RWPE2 (cell line): ENCODE results near the gene RNF212B.

Experiments used
- ATAC-seq: fragments of 200-7000 bp; cut with Tn5 transposase; 3 replicates; pipeline ENCODE4 v1.9.1; 2021; ENCODE audit warnings: low read depth
- DNase-seq: peaks from one replicate; pipeline ENCODE4 v3.0.0-alpha.2; 2020; ENCODE audit warnings: low spot score
- H3K27ac ChIP-seq: fragments of 450-650 bp; 2 replicates; pipeline ENCODE4 v1.5.1; 2017; ENCODE audit warnings: mild to moderate bottlenecking; ENCODE audit not compliant: poor library complexity, severe bottlenecking
- H3K27me3 ChIP-seq: fragments of 250-450 bp; sonication (Bioruptor Pico); 2 replicates; pipeline ENCODE4 v1.5.1; 2021; ENCODE audit warnings: mild to moderate bottlenecking, moderate library complexity; ENCODE audit not compliant: insufficient read depth, poor library complexity, severe bottlenecking
- H3K36me3 ChIP-seq: fragments of 250-450 bp; sonication (Bioruptor Pico); 2 replicates; pipeline ENCODE4 v1.5.1; 2020; ENCODE audit warnings: low read depth, mild to moderate bottlenecking, moderate library complexity
- H3K4me1 ChIP-seq: fragments of 250-450 bp; sonication (Bioruptor Pico); 2 replicates; pipeline ENCODE4 v1.5.1; 2021; ENCODE audit warnings: mild to moderate bottlenecking, moderate library complexity; ENCODE audit not compliant: insufficient read depth, poor library complexity, severe bottlenecking
- H3K4me3 ChIP-seq: fragments of 250-450 bp; sonication (Bioruptor Pico); 2 replicates; pipeline ENCODE4 v1.5.1; 2021; ENCODE audit warnings: mild to moderate bottlenecking, moderate library complexity; ENCODE audit not compliant: severe bottlenecking
- H3K9me3 ChIP-seq: fragments of 250-450 bp; sonication (Bioruptor Pico); 2 replicates; pipeline ENCODE4 v1.5.1; 2021; ENCODE audit warnings: mild to moderate bottlenecking, moderate library complexity; ENCODE audit not compliant: severe bottlenecking
- TF ChIP-seq, protein P1 (sequence below): fragments of 450-650 bp; IDR thresholded peaks from one replicate; pipeline ENCODE4 v1.5.1; 2017; ENCODE audit warnings: mild to moderate bottlenecking, moderate library complexity; ENCODE audit not compliant: poor library complexity, severe bottlenecking

The RNF212B gene

DNA sequence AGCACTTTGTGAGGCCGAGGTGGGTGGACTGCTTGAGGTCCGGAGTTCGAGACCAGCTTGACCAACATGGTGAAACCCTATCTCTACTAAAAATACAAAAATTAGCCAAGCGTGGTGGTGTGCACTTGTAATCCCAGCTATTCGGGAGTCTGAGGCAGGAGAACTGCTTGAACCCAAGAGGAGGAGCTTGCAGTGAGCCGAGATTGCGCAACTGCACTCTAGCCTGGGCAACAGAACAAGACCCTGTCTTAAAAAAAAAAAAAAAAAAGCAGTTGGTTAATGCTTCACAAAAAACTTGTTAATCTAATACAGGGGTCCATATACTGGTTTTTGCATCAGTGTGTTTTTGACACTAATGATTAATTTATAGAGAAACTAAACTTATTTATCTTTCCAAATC is 35.7 kb upstream of the RNF212B start:
- no peaks in the 10 kb centered on the region for H3K27me3 ChIP-seq
- H3K4me1 ChIP-seq: peaks cover 13% of the 10 kb centered on the region
- H3K9me3 ChIP-seq: no peaks in the 10 kb centered on the region
- H3K27ac ChIP-seq: no peak overlapping the region
- ATAC-seq (no peak), DNase-seq (no peak)
- no peak overlapping the region for H3K4me3 ChIP-seq
- no peaks in the 10 kb centered on the region for H3K36me3 ChIP-seq
- TF ChIP-seq, protein P1, sequence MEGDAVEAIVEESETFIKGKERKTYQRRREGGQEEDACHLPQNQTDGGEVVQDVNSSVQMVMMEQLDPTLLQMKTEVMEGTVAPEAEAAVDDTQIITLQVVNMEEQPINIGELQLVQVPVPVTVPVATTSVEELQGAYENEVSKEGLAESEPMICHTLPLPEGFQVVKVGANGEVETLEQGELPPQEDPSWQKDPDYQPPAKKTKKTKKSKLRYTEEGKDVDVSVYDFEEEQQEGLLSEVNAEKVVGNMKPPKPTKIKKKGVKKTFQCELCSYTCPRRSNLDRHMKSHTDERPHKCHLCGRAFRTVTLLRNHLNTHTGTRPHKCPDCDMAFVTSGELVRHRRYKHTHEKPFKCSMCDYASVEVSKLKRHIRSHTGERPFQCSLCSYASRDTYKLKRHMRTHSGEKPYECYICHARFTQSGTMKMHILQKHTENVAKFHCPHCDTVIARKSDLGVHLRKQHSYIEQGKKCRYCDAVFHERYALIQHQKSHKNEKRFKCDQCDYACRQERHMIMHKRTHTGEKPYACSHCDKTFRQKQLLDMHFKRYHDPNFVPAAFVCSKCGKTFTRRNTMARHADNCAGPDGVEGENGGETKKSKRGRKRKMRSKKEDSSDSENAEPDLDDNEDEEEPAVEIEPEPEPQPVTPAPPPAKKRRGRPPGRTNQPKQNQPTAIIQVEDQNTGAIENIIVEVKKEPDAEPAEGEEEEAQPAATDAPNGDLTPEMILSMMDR: no peak

DNA sequence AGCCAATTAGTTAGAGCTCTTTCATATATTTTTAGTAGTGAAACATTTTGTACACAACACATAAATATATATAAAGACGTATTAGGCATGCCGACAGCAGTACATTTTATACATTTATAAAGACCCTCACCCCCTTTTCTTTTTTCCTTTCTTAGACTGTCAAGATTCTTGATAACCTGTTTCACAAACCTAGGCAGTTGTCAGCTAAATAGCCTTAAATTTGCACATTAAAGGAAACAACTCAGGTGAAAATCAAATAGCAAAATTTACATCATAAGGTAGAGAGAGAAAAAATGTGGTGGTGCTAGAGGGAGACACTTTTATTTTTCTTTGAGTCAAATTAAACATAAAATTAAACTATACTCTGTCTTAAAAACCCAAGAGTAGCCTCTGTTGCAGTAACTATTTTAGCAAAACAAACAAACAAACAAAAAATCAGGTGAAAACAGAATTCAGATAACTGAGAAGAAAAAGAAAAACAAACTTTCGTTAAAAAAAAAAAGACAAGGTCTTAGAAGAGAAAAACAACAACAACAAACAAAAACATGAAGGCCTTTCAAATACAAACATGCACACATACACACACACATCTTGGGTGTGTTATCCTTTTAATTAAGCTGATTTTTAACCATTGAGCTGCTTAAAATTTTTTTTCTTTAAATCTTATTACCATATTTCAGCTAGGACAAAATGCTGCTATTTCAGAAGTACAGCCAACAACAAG is 31.2 kb upstream of the RNF212B start:
- peaks cover 6% of the 10 kb centered on the region for H3K4me1 ChIP-seq

DNA sequence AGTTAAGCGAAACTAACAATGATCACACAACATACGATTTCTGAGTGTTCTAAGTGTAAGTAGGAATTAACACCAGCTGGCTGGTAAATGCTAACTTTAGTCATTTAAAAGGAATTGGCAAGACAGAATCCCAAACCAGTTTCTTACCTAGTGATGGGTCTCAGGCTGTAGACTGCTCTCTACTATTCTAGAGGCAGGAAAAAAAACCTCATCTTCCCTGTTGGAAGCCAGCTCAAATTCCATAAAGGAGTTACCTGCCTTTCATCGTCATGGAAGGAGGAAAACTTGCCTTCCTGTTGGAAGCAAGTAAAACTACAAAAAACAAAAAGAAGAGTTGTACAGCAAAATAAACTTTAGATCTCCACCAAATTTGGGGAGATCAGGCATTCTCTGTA is 30.6 kb upstream of the RNF212B start:
- Histone ChIP-seq H3K36me3 (no peaks in the 10 kb centered on the region), H3K4me1 (peaks cover 6% of the 10 kb centered on the region), H3K27me3 (no peaks in the 10 kb centered on the region), H3K4me3 (no peak overlapping the region), H3K27ac (no peak overlapping the region), H3K9me3 (no peaks in the 10 kb centered on the region)
- TF ChIP-seq, protein P1: no peak
- ATAC-seq: no peak
- no peak for DNase-seq

More for the DNA sequence above, 31.2 kb upstream of the RNF212B start:
- Histone ChIP-seq H3K9me3 (no peaks in the 10 kb centered on the region), H3K27me3 (no peaks in the 10 kb centered on the region), H3K36me3 (no peaks in the 10 kb centered on the region), H3K27ac (no peak overlapping the region), H3K4me3 (no peak overlapping the region)
- no peak for ATAC-seq
- DNase-seq: no peak
- TF ChIP-seq, protein P1: no peak

GRCh38 chr14:23208324-23208723 is 29.4 kb upstream of the RNF212B start:
- peaks cover 6% of the 10 kb centered on the region for H3K4me1 ChIP-seq
- ATAC-seq (no peak), DNase-seq (no peak)
- no peaks in the 10 kb centered on the region for H3K27me3 ChIP-seq
- H3K9me3 ChIP-seq: no peaks in the 10 kb centered on the region
- no peak overlapping the region for H3K27ac ChIP-seq
- TF ChIP-seq, protein P1: no peak
- no peak overlapping the region for H3K4me3 ChIP-seq
- no peaks in the 10 kb centered on the region for H3K36me3 ChIP-seq
